GM19468 (cell line): ENCODE results near the gene MRPL10.

Experiments used
- ATAC-seq: cut with Tn5 transposase; IDR thresholded peaks from one replicate; pipeline ENCODE4 v1.9.1; 2021; ENCODE audit warnings: mild to moderate bottlenecking, moderate library complexity, moderate number of reproducible peaks; ENCODE audit not compliant: unreplicated experiment; ENCODE audit errors: extremely low read depth

MRPL10 gene

GRCh38 chr17:47818002-47818695 is 13.2 kb downstream of the MRPL10 start:
- no peak for ATAC-seq

- no peak for ATAC-seq
These were observed 14.4 kb downstream of the MRPL10 start for GRCh38 chr17:47816947-47817346.

GRCh38 chr17:47816111-47816735 is 15.1 kb downstream of the MRPL10 start:
- ATAC-seq: no peak

GRCh38 chr17:47815106-47815918 is 16.0 kb downstream of the MRPL10 start:
- ATAC-seq: no peak

GRCh38 chr17:47813512-47814031 is 17.8 kb downstream of the MRPL10 start:
- no peak for ATAC-seq

- ATAC-seq: no peak
These were observed 18.3 kb downstream of the MRPL10 start for GRCh38 chr17:47813077-47813476.

GRCh38 chr17:47812146-47812920 is 19.0 kb downstream of the MRPL10 start:
- no peak for ATAC-seq

- ATAC-seq: no peak
These were observed 19.6 kb downstream of the MRPL10 start for GRCh38 chr17:47811709-47812108.

GRCh38 chr17:47810901-47811635 is 20.3 kb downstream of the MRPL10 start:
- ATAC-seq: no peak

GRCh38 chr17:47810200-47810821 is 21.0 kb downstream of the MRPL10 start:
- ATAC-seq: no peak

- no peak for ATAC-seq
These were observed 22.4 kb downstream of the MRPL10 start for GRCh38 chr17:47808830-47809480.

GRCh38 chr17:47808036-47808829 is 23.1 kb downstream of the MRPL10 start:
- ATAC-seq: no peak

GRCh38 chr17:47807421-47807820 is 23.9 kb downstream of the MRPL10 start:
- no peak for ATAC-seq

GRCh38 chr17:47806913-47807255 is 24.5 kb downstream of the MRPL10 start:
- ATAC-seq: no peak

- no peak for ATAC-seq
These were observed 25.1 kb downstream of the MRPL10 start for GRCh38 chr17:47806026-47806912.

GRCh38 chr17:47804461-47804860 is 26.9 kb downstream of the MRPL10 start:
- ATAC-seq: no peak

- no peak for ATAC-seq
These were observed 27.6 kb downstream of the MRPL10 start for GRCh38 chr17:47803751-47804150.
